HCT116 (cell line): Measurements from ENCODE around the gene CHST11. TPM values are rescaled to one million over a fixed set of nuclear protein-coding genes. Genes with fewer than 3 reads are reported as not detected.

ENCODE experiments used
- ATAC-seq: fragments of 200-7000 bp; cut with Tn5 transposase; 2 replicates; pipeline ENCODE4 v1.9.1; 2020; ENCODE audit warnings: mild to moderate bottlenecking, moderate library complexity
- BruUV-seq: library from RNA; stranded (reverse); fragments of 400-500 nt; replicated peaks from 2 replicates; lab custom pipeline; 2021; lab: Mats Ljungman, UMichigan
- CTCF ChIA-PET: fragments of 300-600 bp; sonication (Branson Sonifier 250); formaldehyde crosslinking; loops from one replicate; lab custom pipeline; 2021; ENCODE audit warnings: antibody characterized with exemption; lab: Charles Lee
- POLR2A ChIA-PET: fragments of 300-600, 350-600 bp; sonication (Branson Sonifier 250); formaldehyde crosslinking; loops from one replicate; lab custom pipeline; 2021; ENCODE audit warnings: antibody characterized with exemption; lab: Charles Lee
- RAD21 ChIA-PET, 2 experiments: fragments of 300-600 bp; sonication (Branson Sonifier 250); formaldehyde crosslinking; loops; one replicate each; lab custom pipeline; 2023; ENCODE audit warnings: low total read pairs in 2 of 2; ENCODE audit not compliant: uncharacterized antibody in 2 of 2, unreplicated experiment in 2 of 2, low non-redundant PET in 1 of 2; lab: Charles Lee
- DNase-seq: peaks from one replicate; pipeline ENCODE4 v3.0.0-alpha.2; 2010; ENCODE audit warnings: low read depth, low spot score
- H2AFZ ChIP-seq: fragments of 200-600 bp; shearing (Covaris generic), sonication (generic); 2 replicates; pipeline ENCODE4 v1.6.1; 2017; ENCODE audit warnings: low read depth, mixed run types, mixed read lengths, antibody characterized with exemption, low read length; ENCODE audit not compliant: poor library complexity, severe bottlenecking
- H3K27ac ChIP-seq: 2 replicates; pipeline ENCODE4 v1.5.1; 2012; ENCODE audit warnings: low read depth, low read length
- H3K27me3 ChIP-seq: fragments of 200-600 bp; sonication (generic); 2 replicates; pipeline ENCODE4 v1.6.1; 2016; ENCODE audit warnings: mixed run types, low read length, mixed read lengths; ENCODE audit not compliant: insufficient read depth
- H3K36me3 ChIP-seq, 2 experiments: fragments of 200-500 bp in 1 of 2; fragments of 200-600 bp in 1 of 2; sonication (Bioruptor generic) in 1 of 2; sonication (generic) in 1 of 2; 2 replicates each; pipeline versions ENCODE4 v1.5.1 to v1.6.1; 2014 to 2016; ENCODE audit warnings: low read length in 2 of 2, inconsistent platforms in 1 of 2, mixed read lengths in 1 of 2, mixed run types in 1 of 2; ENCODE audit not compliant: insufficient read depth in 2 of 2, control insufficient read depth in 1 of 2
- H3K4me1 ChIP-seq, 2 experiments: fragments of 200-600 bp in 1 of 2; sonication (generic) in 1 of 2; 2 replicates each; pipeline versions ENCODE4 v1.5.1 to v1.6.1; 2012 to 2017; ENCODE audit warnings: low read length in 2 of 2, inconsistent platforms in 1 of 2, mild to moderate bottlenecking in 1 of 2, mixed read lengths in 1 of 2, mixed run types in 1 of 2, moderate library complexity in 1 of 2; ENCODE audit not compliant: insufficient read depth in 2 of 2, control insufficient read depth in 1 of 2
- H3K4me2 ChIP-seq: fragments of 200-600 bp; sonication (generic); 2 replicates; pipeline ENCODE4 v1.6.1; 2017; ENCODE audit warnings: mixed run types, low read length, mixed read lengths
- H3K4me3 ChIP-seq, 2 experiments: fragments of 200-600 bp in 1 of 2; sonication (generic) in 1 of 2; replicated peaks in 1 of 2; 2 replicates each; pipeline ENCODE4 v1.5.1; 2011 to 2016; ENCODE audit warnings: low read length in 2 of 2, control low read depth in 1 of 2, low read depth in 1 of 2, mild to moderate bottlenecking in 1 of 2, mixed read lengths in 1 of 2, mixed run types in 1 of 2
- H3K79me2 ChIP-seq: fragments of 200-600 bp; sonication (generic); 2 replicates; pipeline ENCODE4 v1.6.1; 2017; ENCODE audit warnings: mild to moderate bottlenecking, mixed run types, low read length, moderate library complexity, mixed read lengths; ENCODE audit not compliant: insufficient read depth
- H3K9ac ChIP-seq: fragments of 200-600 bp; sonication (generic); 2 replicates; pipeline ENCODE4 v1.6.1; 2016; ENCODE audit warnings: low read length, mixed read lengths
- H3K9me2 ChIP-seq: fragments of 200-600 bp; sonication (generic), shearing (Covaris generic); 2 replicates; pipeline ENCODE4 v1.6.1; 2017; ENCODE audit warnings: mixed run types, mild to moderate bottlenecking, moderate library complexity; ENCODE audit not compliant: insufficient read depth
- H3K9me3 ChIP-seq, 2 experiments: fragments of 200-500 bp in 1 of 2; fragments of 200-600 bp in 1 of 2; sonication (Bioruptor generic) in 1 of 2; sonication (generic) in 1 of 2; 2 replicates each; pipeline ENCODE4 v1.6.1; 2014 to 2017; ENCODE audit warnings: low read length in 2 of 2, mixed read lengths in 2 of 2, inconsistent platforms in 1 of 2, low read depth in 1 of 2, mild to moderate bottlenecking in 1 of 2, mixed run types in 1 of 2, moderate library complexity in 1 of 2; ENCODE audit not compliant: control insufficient read depth in 1 of 2, insufficient read depth in 1 of 2
- H4K20me1 ChIP-seq: fragments of 200-600 bp; sonication (generic), shearing (Covaris generic); 2 replicates; pipeline ENCODE4 v1.6.1; 2017; ENCODE audit warnings: mixed run types, mild to moderate bottlenecking, moderate library complexity; ENCODE audit not compliant: insufficient read depth
- CBX3 ChIP-seq: IDR thresholded peaks from 2 replicates; pipeline ENCODE4 v1.6.1; 2012; ENCODE audit warnings: low read depth
- EGR1 ChIP-seq: IDR thresholded peaks from 2 replicates; pipeline ENCODE4 v1.6.1; 2012; ENCODE audit warnings: low read depth
- ELF1 ChIP-seq: IDR thresholded peaks from 2 replicates; pipeline ENCODE4 v1.6.1; 2012; ENCODE audit warnings: low read depth, borderline replicate concordance
- EZH2 ChIP-seq: fragments of 200-600 bp; sonication (generic); IDR thresholded peaks from 2 replicates; pipeline ENCODE4 v1.6.1; 2017; ENCODE audit warnings: antibody characterized with exemption, mixed run types
- EZH2phosphoT487 ChIP-seq: fragments of 200-600 bp; IDR thresholded peaks from 2 replicates; pipeline ENCODE4 v1.6.1; 2018; ENCODE audit warnings: antibody characterized with exemption, borderline replicate concordance
- FOSL1 ChIP-seq: IDR thresholded peaks from 2 replicates; pipeline ENCODE4 v1.6.1; 2012; ENCODE audit warnings: low read depth
- POLR2A ChIP-seq: IDR thresholded peaks from 2 replicates; pipeline ENCODE4 v1.7.0; 2011; ENCODE audit warnings: borderline replicate concordance; ENCODE audit not compliant: insufficient read depth, insufficient read length; ENCODE audit errors: extremely low read depth
- POLR2AphosphoS5 ChIP-seq: IDR thresholded peaks from 2 replicates; pipeline ENCODE4 v1.6.1; 2011; ENCODE audit warnings: mild to moderate bottlenecking, low read depth, low read length, moderate library complexity
- SRF ChIP-seq: IDR thresholded peaks from 2 replicates; pipeline ENCODE4 v1.6.1; 2012; ENCODE audit warnings: low read depth
- TCF7L2 ChIP-seq: IDR thresholded peaks from 2 replicates; pipeline ENCODE4 v1.7.0; 2011; ENCODE audit warnings: borderline replicate concordance, inconsistent platforms; ENCODE audit not compliant: insufficient read depth, insufficient read length; ENCODE audit errors: extremely low read depth
- YY1 ChIP-seq: IDR thresholded peaks from 2 replicates; pipeline ENCODE4 v1.6.1; 2011; ENCODE audit warnings: low read length, low read depth, moderate library complexity, mild to moderate bottlenecking; ENCODE audit not compliant: insufficient replicate concordance; ENCODE audit errors: extremely low read depth
- ZFX ChIP-seq: fragments of 450-650 bp; IDR thresholded peaks from 2 replicates; pipeline ENCODE4 v1.6.1; 2017
- ZNF274 ChIP-seq: fragments of 200-500 bp; sonication (Bioruptor generic); IDR thresholded peaks from 2 replicates; pipeline ENCODE4 v1.6.1; 2014; ENCODE audit warnings: mild to moderate bottlenecking, low read depth, low read length, inconsistent platforms
- intact Hi-C: fragments of 100-400 bp; cut with micrococcal nuclease; formaldehyde crosslinking; loops from 2 replicates; pipeline ENCODE4 v1.10.0; 2022
- total RNA-seq: library from RNA; stranded (reverse); gene quantifications from one replicate; pipeline ENCODE4 v1.2.1, GENCODE V29; 2021; ENCODE audit not compliant: unreplicated experiment
- TF ChIP-seq, protein P1 (sequence below), 3 experiments: fragments of 200-600 bp in 1 of 3; sonication (generic) in 1 of 3; IDR thresholded peaks in 2 of 3; conservative IDR thresholded peaks in 1 of 3; 2 replicates each; pipeline ENCODE4 v1.5.1; 2012 to 2017; ENCODE audit warnings: low read depth in 2 of 3, low read length in 2 of 3, antibody characterized with exemption in 1 of 3, borderline replicate concordance in 1 of 3, control low read depth in 1 of 3, mild to moderate bottlenecking in 1 of 3, mixed read lengths in 1 of 3, mixed run types in 1 of 3, moderate library complexity in 1 of 3; ENCODE audit not compliant: insufficient read depth in 1 of 3

The CHST11 gene
- total RNA-seq, 1 experiment from 2014 or later: 10.1 TPM

- Histone ChIP-seq H3K4me1 (peaks cover 4 to 10% of the 10 kb centered on the region in 2 experiments; a peak in 2 of 4 replicates), H3K27ac (no peak overlapping the region), H3K9me3 (no peaks in the 10 kb centered on the region), H3K9ac (no peak overlapping the region), H3K4me3 (no peak overlapping the region), H3K9me2 (no peaks in the 10 kb centered on the region), H2AFZ (no peak overlapping the region), H3K27me3 (no peaks in the 10 kb centered on the region), H3K4me2 (no peak overlapping the region), H4K20me1 (no peaks in the 10 kb centered on the region), H3K36me3 (no peaks in the 10 kb centered on the region)
- POLR2A ChIA-PET: no interaction called here
- no peak for DNase-seq
- ATAC-seq: no peak
- no TSS peak for BruUV-seq
- intact Hi-C loops: no loop called here
- TF ChIP-seq POLR2A (no peak), TCF7L2 (no peak)
- TF ChIP-seq, protein P1, sequence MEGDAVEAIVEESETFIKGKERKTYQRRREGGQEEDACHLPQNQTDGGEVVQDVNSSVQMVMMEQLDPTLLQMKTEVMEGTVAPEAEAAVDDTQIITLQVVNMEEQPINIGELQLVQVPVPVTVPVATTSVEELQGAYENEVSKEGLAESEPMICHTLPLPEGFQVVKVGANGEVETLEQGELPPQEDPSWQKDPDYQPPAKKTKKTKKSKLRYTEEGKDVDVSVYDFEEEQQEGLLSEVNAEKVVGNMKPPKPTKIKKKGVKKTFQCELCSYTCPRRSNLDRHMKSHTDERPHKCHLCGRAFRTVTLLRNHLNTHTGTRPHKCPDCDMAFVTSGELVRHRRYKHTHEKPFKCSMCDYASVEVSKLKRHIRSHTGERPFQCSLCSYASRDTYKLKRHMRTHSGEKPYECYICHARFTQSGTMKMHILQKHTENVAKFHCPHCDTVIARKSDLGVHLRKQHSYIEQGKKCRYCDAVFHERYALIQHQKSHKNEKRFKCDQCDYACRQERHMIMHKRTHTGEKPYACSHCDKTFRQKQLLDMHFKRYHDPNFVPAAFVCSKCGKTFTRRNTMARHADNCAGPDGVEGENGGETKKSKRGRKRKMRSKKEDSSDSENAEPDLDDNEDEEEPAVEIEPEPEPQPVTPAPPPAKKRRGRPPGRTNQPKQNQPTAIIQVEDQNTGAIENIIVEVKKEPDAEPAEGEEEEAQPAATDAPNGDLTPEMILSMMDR (IDR thresholded peaks at IDR 0.05 in 2 of 3, conservative IDR thresholded peaks at IDR 0.05 in 1 of 3; ENCODE audit: borderline replicate concordance in 1 of 3, insufficient read depth in 1 of 3, low read depth in 2 of 3, low read length in 2 of 3): no peak
- TF ChIP-seq, all 23 proteins: peak for 0
- ChIA-PET RAD21 (no interaction called here), CTCF (interaction anchor here (1.3 kb wide), 1 partner anchor 9 kb away, joined by 7 read pairs; no protein-coding TSS in a partner anchor)
- no peaks in the 10 kb centered on the region for H3K79me2 ChIP-seq
Observed at GRCh38 chr12:104799458-104799857, 342.7 kb downstream of the CHST11 start.

- Histone ChIP-seq H3K4me3 (no peak overlapping the region), H3K36me3 (no peaks in the 10 kb centered on the region), H3K27ac (no peak overlapping the region), H3K79me2 (no peaks in the 10 kb centered on the region), H3K27me3 (no peaks in the 10 kb centered on the region), H3K9ac (no peak overlapping the region), H2AFZ (no peak overlapping the region), H3K4me1 (peaks cover 4 to 14% of the 10 kb centered on the region in 2 experiments; a peak in 2 of 4 replicates), H3K9me2 (no peaks in the 10 kb centered on the region), H3K4me2 (no peak overlapping the region), H3K9me3 (no peaks in the 10 kb centered on the region), H4K20me1 (no peaks in the 10 kb centered on the region)
- intact Hi-C loops: no loop called here
- TF ChIP-seq EZH2phosphoT487 (no peak), EGR1 (no peak), ZFX (no peak), FOSL1 (no peak), POLR2A (no peak), YY1 (no peak), ZNF274 (no peak), EZH2 (no peak), CBX3 (no peak), TCF7L2 (no peak), ELF1 (no peak), SRF (no peak), POLR2AphosphoS5 (no peak)
- ATAC-seq (no peak), DNase-seq (no peak)
- RAD21 ChIA-PET: no interaction called here
- CTCF ChIA-PET: no interaction called here
- BruUV-seq: no TSS peak
- POLR2A ChIA-PET: no interaction called here
Observed at GRCh38 chr12:104801005-104801404, 344.3 kb downstream of the CHST11 start.
